ENCODE data around the gene ABHD12.
"Not testable (repeated sequence)": the region's sequence is repeated elsewhere in the genome, so short reads cannot be mapped to it uniquely, and the experiment has no call there.

The ABHD12 gene

GRCh38 chr20:25277941-25278521, 112.6 kb downstream of the ABHD12 start:
- no peak for DNase-seq (ENCODE audit: low read depth in 2 of 2)

GRCh38 chr20:25277051-25277801, 113.4 kb downstream of the ABHD12 start:
- no peak for DNase-seq (ENCODE audit: low read depth in 2 of 2)

- DNase-seq (ENCODE audit: low read depth in 2 of 2) = no peak
These were observed 114.0 kb downstream of the ABHD12 start for GRCh38 chr20:25276533-25277050.

- DNase-seq (ENCODE audit: low read depth in 2 of 2) = no peak
These were observed 114.7 kb downstream of the ABHD12 start for GRCh38 chr20:25275813-25276532.

GRCh38 chr20:25274891-25275812, 115.5 kb downstream of the ABHD12 start:
- no peak for DNase-seq (ENCODE audit: low read depth in 2 of 2)

GRCh38 chr20:25274481-25274880, 116.2 kb downstream of the ABHD12 start:
- DNase-seq (ENCODE audit: low read depth in 2 of 2) = no peak

GRCh38 chr20:25273541-25274358, 116.9 kb downstream of the ABHD12 start:
- DNase-seq (ENCODE audit: low read depth in 2 of 2) = no peak

- DNase-seq (ENCODE audit: low read depth in 2 of 2) = no peak
These were observed 117.6 kb downstream of the ABHD12 start for GRCh38 chr20:25273046-25273445.

- no peak for DNase-seq (ENCODE audit: low read depth in 2 of 2)
These were observed 118.2 kb downstream of the ABHD12 start for GRCh38 chr20:25272223-25273000.

GRCh38 chr20:25271486-25272222, 119.0 kb downstream of the ABHD12 start:
- no peak for DNase-seq (ENCODE audit: low read depth in 2 of 2)

GRCh38 chr20:25270829-25271251, 119.8 kb downstream of the ABHD12 start:
- DNase-seq (ENCODE audit: low read depth in 2 of 2) = no peak

GRCh38 chr20:25269833-25270170, 120.8 kb downstream of the ABHD12 start:
- no peak for DNase-seq (ENCODE audit: low read depth in 2 of 2)

- no peak for DNase-seq (ENCODE audit: low read depth in 2 of 2)
These were observed 121.4 kb downstream of the ABHD12 start for GRCh38 chr20:25269057-25269832.

- not testable (repeated sequence) for DNase-seq (ENCODE audit: low read depth in 2 of 2)
These were observed 129.7 kb downstream of the ABHD12 start for GRCh38 chr20:25260770-25261437.

GRCh38 chr20:25259788-25260254, 130.8 kb downstream of the ABHD12 start:
- DNase-seq (ENCODE audit: low read depth in 2 of 2) = peak in 1 of 2 donors; percentile 16

GRCh38 chr20:25259358-25259757, 131.3 kb downstream of the ABHD12 start:
- DNase-seq (ENCODE audit: low read depth in 2 of 2) = no peak

- DNase-seq (ENCODE audit: low read depth in 2 of 2) = no peak
These were observed 131.8 kb downstream of the ABHD12 start for GRCh38 chr20:25258828-25259227.

GRCh38 chr20:25258476-25258805, 132.2 kb downstream of the ABHD12 start:
- DNase-seq (ENCODE audit: low read depth in 2 of 2) = no peak

Data from stimulated activated CD8-positive, alpha-beta memory T cell treated with anti-CD3 and anti-CD28 coated beads, Interleukin-15, amount 100 ng/mL, for 4 hours (primary cell).